Spleen (tissue), 7 donors: ENCODE measurements around the gene GUCY2C.

ENCODE experiments used
- CTCF ChIP-seq, 11 experiments: fragments of 200-600 bp in 7 of 11; fragments of 450-650 bp in 4 of 11; sonication (generic) in 4 of 11; IDR thresholded peaks in 8 of 11; conservative IDR thresholded peaks in 3 of 11; 1 replicate in 7 of 11; 2 replicates in 4 of 11; pipeline versions ENCODE4 v1.4.0 to v1.8.0; 2016 to 2021; ENCODE audit warnings: antibody characterized with exemption in 11 of 11, inconsistent platforms in 4 of 11, mild to moderate bottlenecking in 1 of 11
- POLR2A ChIP-seq, 3 donors: fragments of 450-650 bp; IDR thresholded peaks; one replicate each; pipeline ENCODE4 v1.5.1; 2017; ENCODE audit warnings: antibody characterized with exemption in 3 of 3, mild to moderate bottlenecking in 1 of 3
- POLR2AphosphoS5 ChIP-seq, 3 donors: sonication (generic); formaldehyde crosslinking; IDR thresholded peaks; one replicate each; pipeline ENCODE4 v1.5.1; 2017; ENCODE audit warnings: antibody characterized with exemption in 3 of 3
- donor health status: DM: no; HTN: no; CAD: no; lungs with moderate emphysema.
- donor health status: DM: no; HTN: no; CAD: no.
- donor health status: DM: no; HTN: no; CAD: no.

GRCh38 chr12:14651371-14651770 lies 45.0 kb downstream of the GUCY2C start:
- TF ChIP-seq CTCF (IDR thresholded peaks at IDR 0.05 in 8 of 11, conservative IDR thresholded peaks at IDR 0.05 in 3 of 11) (no peak), POLR2AphosphoS5 (IDR thresholded peaks at IDR 0.05) (no peak), POLR2A (IDR thresholded peaks at IDR 0.05) (no peak)
